Measurements from ENCODE around the gene LARP1B. TPM values are rescaled to one million over a fixed set of nuclear protein-coding genes. Genes with fewer than 3 reads are reported as not detected.
"Not testable (repeated sequence)": the region's sequence is repeated elsewhere in the genome, so short reads cannot be mapped to it uniquely, and the experiment has no call there.

LARP1B gene
- total RNA-seq, 1 donor from 2014 or later, result 19.4 TPM

DNA sequence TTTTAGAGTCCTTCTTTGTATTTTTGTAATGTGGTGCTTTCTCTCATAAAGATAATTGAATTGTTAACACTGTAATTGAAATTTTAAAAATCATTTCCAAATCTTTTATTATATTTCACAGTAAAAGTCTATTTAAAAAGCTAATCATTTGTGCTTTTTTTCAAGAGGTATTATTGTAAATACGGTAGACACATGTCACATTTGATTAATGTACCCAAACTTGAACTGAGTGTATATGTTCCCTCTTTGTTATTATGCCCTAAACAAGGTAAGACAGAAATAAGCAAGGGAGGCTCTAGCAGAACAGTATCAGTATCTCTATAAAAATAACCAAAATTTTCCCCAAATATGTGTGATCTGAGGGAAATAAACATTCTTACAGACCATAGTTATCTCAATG lies 21.5 kb upstream of the LARP1B start:
- Histone ChIP-seq H3K4me3 (no peak overlapping the region), H3K4me1 (no peaks in the 10 kb centered on the region), H3K27me3 (no peaks in the 10 kb centered on the region), H3K27ac (no peak overlapping the region), H3K9me3 (no peaks in the 10 kb centered on the region), H3K36me3 (no peaks in the 10 kb centered on the region)
- intact Hi-C loops (cut with DNase I), result no loop called here
- TF ChIP-seq POLR2A (IDR thresholded peaks at IDR 0.05) (no peak), POLR2AphosphoS5 (IDR thresholded peaks at IDR 0.05; ENCODE audit: insufficient read depth in 1 of 2, low read depth in 1 of 2) (no peak)
- TF ChIP-seq, protein P1, sequence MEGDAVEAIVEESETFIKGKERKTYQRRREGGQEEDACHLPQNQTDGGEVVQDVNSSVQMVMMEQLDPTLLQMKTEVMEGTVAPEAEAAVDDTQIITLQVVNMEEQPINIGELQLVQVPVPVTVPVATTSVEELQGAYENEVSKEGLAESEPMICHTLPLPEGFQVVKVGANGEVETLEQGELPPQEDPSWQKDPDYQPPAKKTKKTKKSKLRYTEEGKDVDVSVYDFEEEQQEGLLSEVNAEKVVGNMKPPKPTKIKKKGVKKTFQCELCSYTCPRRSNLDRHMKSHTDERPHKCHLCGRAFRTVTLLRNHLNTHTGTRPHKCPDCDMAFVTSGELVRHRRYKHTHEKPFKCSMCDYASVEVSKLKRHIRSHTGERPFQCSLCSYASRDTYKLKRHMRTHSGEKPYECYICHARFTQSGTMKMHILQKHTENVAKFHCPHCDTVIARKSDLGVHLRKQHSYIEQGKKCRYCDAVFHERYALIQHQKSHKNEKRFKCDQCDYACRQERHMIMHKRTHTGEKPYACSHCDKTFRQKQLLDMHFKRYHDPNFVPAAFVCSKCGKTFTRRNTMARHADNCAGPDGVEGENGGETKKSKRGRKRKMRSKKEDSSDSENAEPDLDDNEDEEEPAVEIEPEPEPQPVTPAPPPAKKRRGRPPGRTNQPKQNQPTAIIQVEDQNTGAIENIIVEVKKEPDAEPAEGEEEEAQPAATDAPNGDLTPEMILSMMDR (IDR thresholded peaks at IDR 0.05), result no peak
- no peak for DNase-seq (ENCODE audit: extremely low spot score in 2 of 2)

DNA sequence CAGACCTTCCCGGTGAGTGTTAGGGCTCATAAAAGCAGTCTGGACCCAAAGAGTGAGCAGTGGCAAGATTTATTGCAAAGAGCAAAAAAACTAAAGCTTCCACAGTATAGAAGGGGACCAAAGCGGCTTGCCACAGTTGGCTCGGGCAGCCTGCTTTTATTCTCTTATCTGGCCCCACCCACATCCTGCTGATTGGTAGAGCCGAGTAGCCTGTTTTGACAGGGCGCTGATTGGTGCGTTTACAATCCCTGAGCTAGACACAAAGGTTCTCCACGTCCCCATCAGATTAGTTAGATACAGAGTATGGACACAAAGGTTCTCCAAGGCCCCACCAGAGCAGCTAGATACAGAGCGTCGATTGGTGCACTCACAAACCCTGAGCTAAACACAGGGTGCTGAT lies 14.1 kb upstream of the LARP1B start:
- intact Hi-C loops (cut with DNase I); H3K9me3 ChIP-seq; DNase-seq (ENCODE audit: extremely low spot score in 2 of 2); H3K27me3 ChIP-seq; H3K4me3 ChIP-seq; H3K36me3 ChIP-seq; H3K4me1 ChIP-seq; H3K27ac ChIP-seq: not testable (repeated sequence)

DNA sequence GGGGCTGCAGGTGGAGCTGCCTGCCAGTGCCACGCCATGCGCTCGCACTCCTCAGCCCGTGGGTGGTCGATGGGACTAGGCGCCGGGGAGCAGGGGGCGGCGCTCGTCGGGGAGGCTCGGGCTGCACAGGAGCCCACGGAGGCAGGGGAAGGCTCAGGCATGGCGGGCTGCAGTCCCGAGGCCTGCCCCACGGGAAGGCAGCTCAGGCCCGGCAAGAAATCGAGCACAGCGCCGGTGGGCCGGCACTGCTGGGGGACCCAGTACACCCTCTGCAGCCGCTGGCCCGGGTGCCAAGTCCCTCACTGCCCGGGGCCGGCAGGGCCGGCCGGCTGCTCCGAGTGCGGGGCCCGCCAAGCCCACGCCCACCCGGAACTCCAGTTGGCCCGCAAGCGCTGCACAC lies 13.6 kb upstream of the LARP1B start:
- H3K27ac ChIP-seq; H3K36me3 ChIP-seq; H3K27me3 ChIP-seq; intact Hi-C loops (cut with DNase I); H3K4me3 ChIP-seq; H3K4me1 ChIP-seq; DNase-seq (ENCODE audit: extremely low spot score in 2 of 2); H3K9me3 ChIP-seq: not testable (repeated sequence)

DNA sequence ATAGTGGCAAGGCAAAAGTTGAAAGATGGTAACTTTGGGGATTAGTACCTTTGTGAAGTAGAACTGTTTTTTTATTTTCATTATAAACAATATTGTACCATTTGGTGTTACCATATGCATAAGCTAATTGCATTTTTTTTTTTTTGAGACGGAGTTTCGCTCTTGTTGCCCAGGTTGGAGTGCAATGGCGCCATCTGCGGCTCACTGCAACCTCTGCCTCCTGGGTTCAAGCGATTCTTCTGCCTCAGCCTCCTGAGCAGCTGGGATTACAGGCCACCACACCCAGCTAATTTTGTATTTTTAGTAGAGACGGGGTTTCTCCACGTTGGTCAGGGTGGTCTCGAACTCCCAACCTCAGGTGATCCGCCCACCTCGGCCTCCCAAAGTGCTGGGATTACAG lies 9.9 kb upstream of the LARP1B start:
- H3K36me3 ChIP-seq; H3K27me3 ChIP-seq; H3K9me3 ChIP-seq; H3K4me1 ChIP-seq; H3K27ac ChIP-seq; H3K4me3 ChIP-seq; DNase-seq (ENCODE audit: extremely low spot score in 2 of 2); intact Hi-C loops (cut with DNase I): not testable (repeated sequence)

DNA sequence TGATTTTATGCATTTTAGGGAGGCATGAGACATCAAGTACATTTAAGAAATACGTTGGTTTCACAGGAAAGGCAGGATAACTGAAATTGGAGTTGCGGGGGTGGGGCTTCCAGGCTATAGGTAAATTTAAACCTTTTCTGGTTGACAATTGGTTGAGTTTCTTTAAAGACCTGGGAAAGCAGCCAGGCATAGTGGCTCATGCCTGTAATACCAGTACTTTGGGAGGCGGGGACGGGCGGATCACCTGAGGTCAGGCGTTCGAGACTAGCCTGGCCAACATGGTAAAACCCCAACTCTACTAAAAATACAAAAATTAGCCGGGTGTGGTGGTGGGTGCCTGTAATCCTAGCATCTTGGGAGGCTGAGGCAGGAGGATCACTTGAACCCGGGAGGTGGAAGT lies 6.2 kb upstream of the LARP1B start:
- H3K4me3 ChIP-seq; intact Hi-C loops (cut with DNase I); DNase-seq (ENCODE audit: extremely low spot score in 2 of 2); H3K9me3 ChIP-seq; H3K27me3 ChIP-seq; H3K27ac ChIP-seq; H3K4me1 ChIP-seq; H3K36me3 ChIP-seq: not testable (repeated sequence)

DNA sequence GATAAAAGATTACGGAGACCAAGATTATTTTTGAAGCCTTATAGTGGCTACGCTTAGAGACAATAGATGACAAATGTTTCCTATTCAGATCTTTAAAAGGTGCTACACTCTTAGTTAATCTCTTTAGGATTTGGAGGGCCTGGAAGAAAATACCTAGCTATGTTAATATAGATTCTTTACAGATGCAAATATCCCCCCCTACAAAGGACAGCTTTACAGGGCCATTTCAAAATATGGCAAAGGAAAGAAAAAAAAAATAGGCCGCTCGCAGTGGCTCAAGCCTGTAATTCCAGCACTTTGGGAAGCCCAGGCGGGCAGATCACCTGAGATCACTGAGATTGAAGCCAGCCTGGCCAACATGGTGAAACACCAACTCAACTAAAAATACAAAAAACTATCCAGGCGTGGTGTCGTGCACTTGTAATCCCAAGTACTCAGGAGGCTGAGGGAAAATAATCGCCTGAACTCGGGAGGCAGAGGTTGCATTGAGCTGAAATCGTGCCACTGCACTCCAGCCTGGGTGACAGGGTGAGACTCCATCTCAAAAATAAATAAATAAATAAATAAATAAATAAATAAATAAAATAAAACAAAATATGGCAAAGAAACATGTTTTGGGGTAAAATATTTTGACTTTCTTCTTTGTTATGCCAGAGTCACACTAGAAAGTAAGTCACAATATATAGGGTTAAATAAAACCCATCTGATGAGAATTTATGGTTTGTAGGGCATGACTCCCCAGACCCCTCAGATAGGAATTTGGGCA lies 5.5 kb upstream of the LARP1B start:
- H3K4me1 ChIP-seq; DNase-seq (ENCODE audit: extremely low spot score in 2 of 2); H3K27me3 ChIP-seq; H3K36me3 ChIP-seq; H3K9me3 ChIP-seq; H3K4me3 ChIP-seq; intact Hi-C loops (cut with DNase I); H3K27ac ChIP-seq: not testable (repeated sequence)

DNA sequence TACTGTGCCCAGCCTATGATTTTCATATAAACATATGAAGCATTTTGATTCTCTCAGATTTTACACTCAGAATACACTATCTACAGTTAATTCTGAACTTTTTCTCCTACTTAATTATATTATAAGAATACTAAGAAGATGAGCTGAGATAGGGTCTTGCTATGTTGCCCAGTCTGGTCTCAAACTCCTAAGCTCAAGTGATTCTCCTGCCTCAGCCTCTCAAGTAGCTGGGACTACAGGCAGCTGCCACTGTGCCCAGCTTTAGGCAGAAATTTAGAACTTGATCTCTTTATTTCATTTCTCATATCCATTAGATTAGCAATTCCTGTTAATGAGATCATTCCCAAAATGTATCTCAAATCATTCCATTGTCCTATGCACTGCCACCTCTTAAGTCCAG lies 4.7 kb upstream of the LARP1B start:
- no peaks in the 10 kb centered on the region for H3K27me3 ChIP-seq
- DNase-seq (ENCODE audit: extremely low spot score in 2 of 2), result no peak
- intact Hi-C loops (cut with DNase I), result no loop called here
- no peak for TF ChIP-seq POLR2AphosphoS5 (IDR thresholded peaks at IDR 0.05; ENCODE audit: insufficient read depth in 1 of 2, low read depth in 1 of 2)
- TF ChIP-seq, protein P1 (IDR thresholded peaks at IDR 0.05), result no peak
- TF ChIP-seq POLR2A (IDR thresholded peaks at IDR 0.05), result no peak
- no peaks in the 10 kb centered on the region for H3K4me1 ChIP-seq
- H3K27ac ChIP-seq, result no peak overlapping the region
- H3K4me3 ChIP-seq, result no peak overlapping the region
- no peaks in the 10 kb centered on the region for H3K9me3 ChIP-seq
- H3K36me3 ChIP-seq, result no peaks in the 10 kb centered on the region
